Stimulated activated CD8-positive, alpha-beta memory T cell treated with anti-CD3 and anti-CD28 coated beads, Interleukin-7, amount 100 ng/mL, for 1 hour (primary cell): ENCODE results near the gene ST8SIA2.
"Not testable (repeated sequence)": the region's sequence is repeated elsewhere in the genome, so short reads cannot be mapped to it uniquely, and the experiment has no call there.

Experiments
- DNase-seq, 2 donors: peaks; one replicate each; pipeline ENCODE4 v3.0.0-alpha.2; 2020; ENCODE audit warnings: low read depth in 2 of 2

ST8SIA2 gene

DNA sequence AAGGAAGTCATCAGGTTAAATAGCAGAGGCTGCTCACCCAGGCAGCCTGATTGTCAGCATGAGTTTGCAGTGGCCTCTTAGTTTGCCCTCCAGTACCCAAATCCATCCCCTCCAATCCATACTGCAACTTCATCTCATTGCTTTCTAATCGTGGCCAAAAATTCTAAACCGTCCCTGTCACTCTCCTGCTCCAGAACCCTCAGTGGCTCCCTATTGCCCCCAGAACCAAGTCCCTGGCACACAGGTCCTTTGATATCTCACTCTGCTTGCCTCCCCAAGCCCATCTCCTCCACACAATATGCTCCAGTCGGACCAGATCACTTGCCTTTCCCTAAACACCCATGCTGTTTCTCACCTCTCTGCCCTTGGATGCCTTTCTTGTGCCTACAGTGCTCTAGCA, 49.7 kb downstream of the ST8SIA2 start:
- no peak for DNase-seq

- DNase-seq: no peak
Observed at GRCh38 chr15:92444631-92445030, 51.0 kb downstream of the ST8SIA2 start.

DNA sequence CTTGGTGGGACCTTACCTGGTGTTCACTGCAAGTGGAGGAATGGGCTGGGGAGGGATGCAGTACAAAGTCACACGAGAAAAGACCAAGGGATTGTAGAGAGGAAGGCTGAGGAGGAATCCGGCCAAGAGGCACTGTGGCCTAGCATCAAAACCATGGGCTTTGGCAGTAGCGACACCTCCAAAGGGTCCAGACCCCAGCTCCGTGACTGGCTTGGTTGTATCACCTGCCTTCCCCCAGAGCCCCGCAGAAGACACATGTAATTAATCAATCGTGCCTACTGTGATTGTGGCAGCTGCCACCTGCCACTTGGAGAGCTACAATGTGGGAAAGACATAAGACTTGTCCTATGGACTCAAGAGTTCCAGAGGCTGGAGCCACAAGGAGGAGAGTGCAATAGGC, 54.7 kb downstream of the ST8SIA2 start:
- DNase-seq: no peak

- no peak for DNase-seq
Observed at GRCh38 chr15:92449476-92449875, 55.8 kb downstream of the ST8SIA2 start.

GRCh38 chr15:92451225-92451825, 57.6 kb downstream of the ST8SIA2 start:
- no peak for DNase-seq

DNA sequence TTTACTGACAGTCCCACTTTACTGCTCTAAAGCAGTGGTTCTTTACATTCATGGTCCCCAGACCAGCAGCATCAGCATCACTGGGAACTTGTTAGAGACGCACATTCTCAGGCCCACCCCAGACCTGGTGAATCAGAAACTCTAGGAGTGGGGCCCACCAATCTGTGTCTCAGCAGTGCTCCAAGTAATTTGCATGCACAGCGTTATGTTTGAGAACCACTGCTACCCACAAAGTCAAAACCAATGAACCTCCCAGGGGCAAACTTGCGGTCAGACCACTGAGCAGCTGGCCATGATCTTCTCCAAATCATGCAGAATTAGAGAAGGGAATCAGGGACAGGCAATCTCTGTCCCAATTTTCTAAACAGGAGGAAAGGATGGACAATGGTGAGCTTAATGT, 58.5 kb downstream of the ST8SIA2 start:
- no peak for DNase-seq

DNA sequence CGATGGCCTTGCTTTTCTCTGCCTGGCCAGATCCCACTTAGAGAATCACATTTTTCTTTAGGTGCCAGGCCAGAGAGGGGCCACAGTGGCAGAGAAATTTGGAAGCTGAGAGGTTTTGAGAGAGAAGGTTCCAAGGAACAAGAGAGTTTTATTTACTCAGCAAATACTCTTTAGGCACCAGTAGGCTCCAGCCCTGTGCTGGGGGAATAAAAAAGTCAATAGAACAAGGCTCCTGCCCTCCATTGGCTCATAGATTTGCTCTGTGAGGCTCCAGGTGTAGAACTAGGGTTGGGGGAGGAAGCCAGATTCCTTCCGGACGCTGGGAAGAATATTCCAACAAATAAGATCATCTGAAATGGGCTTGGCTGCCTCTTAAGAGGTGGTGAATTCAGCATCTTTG, 59.9 kb downstream of the ST8SIA2 start:
- no peak for DNase-seq

GRCh38 chr15:92454555-92455105, 60.9 kb downstream of the ST8SIA2 start:
- no peak for DNase-seq

DNA sequence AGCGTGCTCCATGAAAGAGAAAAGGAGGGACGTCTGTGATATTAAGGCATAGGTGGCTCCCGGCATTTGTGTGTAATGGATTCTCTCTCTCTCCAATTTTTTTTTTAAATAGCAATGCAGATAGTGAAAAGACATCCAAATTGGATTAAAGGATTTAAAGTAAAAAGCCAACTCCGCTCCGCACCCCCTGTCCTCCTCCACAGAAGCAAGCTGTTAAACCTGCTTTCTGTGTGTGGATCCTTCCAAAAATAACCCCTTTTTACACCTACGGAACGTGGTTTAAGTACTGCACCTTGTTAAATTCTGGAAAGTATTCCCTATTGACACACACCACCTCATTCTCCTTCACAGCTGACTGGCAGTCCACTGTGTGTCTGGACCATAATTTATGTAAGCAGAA, 61.6 kb downstream of the ST8SIA2 start:
- DNase-seq: no peak

- DNase-seq: no peak
Observed at GRCh38 chr15:92457471-92458041, 63.9 kb downstream of the ST8SIA2 start.

- no peak for DNase-seq
Observed at GRCh38 chr15:92460023-92460422, 66.3 kb downstream of the ST8SIA2 start.

- no peak for DNase-seq
Observed at GRCh38 chr15:92462424-92463125, 68.9 kb downstream of the ST8SIA2 start.

DNA sequence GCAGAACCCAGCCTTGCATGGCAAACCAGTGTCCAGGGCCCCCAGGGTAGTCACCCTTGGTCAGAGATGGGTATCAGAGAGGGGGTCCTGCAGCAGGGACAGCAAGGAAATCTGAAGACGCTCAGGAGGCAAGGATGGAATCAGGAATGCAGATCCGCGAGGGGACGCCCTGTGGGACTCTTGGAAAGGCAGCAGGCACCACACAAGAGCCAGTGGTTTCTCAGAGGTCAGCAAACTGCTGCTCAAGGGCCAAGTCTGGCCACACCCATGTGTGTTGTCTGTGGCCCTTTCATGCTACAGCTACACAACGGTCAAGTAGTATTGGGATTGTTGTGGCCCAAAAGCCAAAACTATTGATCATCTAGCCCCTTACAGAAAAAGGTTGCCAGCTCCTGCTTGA, 69.7 kb downstream of the ST8SIA2 start:
- DNase-seq: no peak

DNA sequence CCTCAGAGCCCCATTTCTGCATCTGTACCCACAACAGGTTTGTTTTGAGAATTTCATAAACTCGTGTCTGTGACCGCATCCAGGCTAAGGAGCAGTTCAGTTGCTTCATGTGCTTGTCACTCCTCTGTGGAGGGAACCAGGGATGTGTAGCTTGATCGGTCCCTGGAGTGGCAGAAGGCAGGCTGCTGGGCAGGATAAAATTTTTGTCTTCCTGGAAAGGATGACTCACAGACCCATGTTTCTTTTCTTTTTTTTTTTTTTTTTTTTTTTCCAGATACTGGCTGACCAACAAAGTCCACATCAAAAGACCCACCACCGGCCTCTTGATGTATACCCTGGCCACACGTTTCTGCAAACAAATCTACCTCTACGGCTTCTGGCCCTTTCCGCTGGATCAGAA, 70.1 kb downstream of the ST8SIA2 start:
- DNase-seq: no peak

GRCh38 chr15:92466834-92467233, 73.2 kb downstream of the ST8SIA2 start:
- DNase-seq: no peak

GRCh38 chr15:92467245-92467644, 73.6 kb downstream of the ST8SIA2 start:
- no peak for DNase-seq

DNA sequence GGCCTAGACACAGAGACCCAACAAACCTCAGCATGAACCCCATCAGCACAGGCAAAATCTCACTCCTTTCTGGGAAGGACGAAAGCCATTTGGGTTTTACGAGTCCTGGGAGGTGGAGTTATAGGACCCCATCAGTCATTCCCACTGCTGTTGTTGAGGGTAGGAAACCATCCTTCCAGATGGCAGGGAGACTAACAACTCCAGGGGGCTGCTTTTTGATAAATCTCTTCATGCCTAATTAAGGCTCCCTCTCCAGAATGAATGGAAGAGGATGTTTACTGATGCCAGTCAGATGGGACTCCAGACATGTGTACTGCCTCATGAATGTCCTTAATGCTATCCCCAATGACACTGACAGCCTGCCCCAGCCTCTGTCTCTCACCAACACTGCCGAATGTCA, 75.3 kb downstream of the ST8SIA2 start:
- DNase-seq: no peak

GRCh38 chr15:92471288-92471687, 77.6 kb downstream of the ST8SIA2 start:
- no peak for DNase-seq

DNA sequence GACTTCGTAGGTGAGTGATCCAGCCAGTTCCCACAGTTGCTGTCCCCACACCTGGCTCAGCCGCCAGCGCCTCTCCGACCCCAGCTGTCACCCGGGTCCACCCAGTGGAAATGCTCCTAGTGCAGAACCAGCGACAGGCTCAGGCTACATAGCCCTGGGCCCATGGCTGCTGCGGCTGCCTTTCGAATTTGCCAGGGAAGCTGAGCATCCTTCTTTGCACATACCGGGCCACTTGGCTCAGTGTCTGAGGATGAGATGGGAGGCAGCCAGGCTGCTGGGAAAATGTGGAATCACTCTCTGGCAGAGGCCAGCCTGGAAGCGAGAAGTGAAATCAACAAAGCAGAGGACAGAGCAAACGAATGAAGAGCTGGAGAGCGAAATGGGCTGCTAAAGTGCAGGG, 80.1 kb downstream of the ST8SIA2 start:
- no peak for DNase-seq

DNA sequence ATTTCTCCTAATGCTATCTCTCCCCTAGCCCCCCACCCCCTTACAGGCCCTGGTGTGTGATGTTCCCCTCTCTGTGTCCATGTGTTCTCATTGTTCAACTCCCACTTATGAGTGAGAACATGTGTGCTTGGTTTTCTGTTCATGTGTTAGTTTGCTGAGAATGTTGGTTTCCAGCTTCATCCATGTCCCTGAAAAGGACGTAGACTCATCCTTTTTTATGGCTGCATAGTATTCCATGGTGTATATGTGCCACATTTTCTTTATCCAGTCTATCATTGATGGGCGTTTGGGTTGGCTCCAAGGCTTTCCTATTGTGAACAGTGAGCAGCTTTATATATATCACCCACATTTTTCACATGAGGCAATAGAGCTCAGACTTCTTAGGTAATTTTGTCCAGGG, 86.0 kb downstream of the ST8SIA2 start:
- not testable (repeated sequence) for DNase-seq

- no peak for DNase-seq
Observed at GRCh38 chr15:92480361-92480760, 86.7 kb downstream of the ST8SIA2 start.

- no peak for DNase-seq
Observed at GRCh38 chr15:92485441-92485840, 91.8 kb downstream of the ST8SIA2 start.

GRCh38 chr15:92492551-92493115, 99.0 kb downstream of the ST8SIA2 start:
- DNase-seq: no peak
